IPS-20b (cell line): ENCODE results near the gene BMPR2.
A peak's percentile ranks its signal among the peaks of the same experiment; 100 is the strongest.
"Not testable (repeated sequence)": the region's sequence is repeated elsewhere in the genome, so short reads cannot be mapped to it uniquely, and the experiment has no call there.

Source experiments
- H3K27ac ChIP-seq: one replicate; pipeline ENCODE4 v1.5.1; 2013; ENCODE audit warnings: low read length
- H3K27me3 ChIP-seq: 2 replicates; pipeline ENCODE4 v1.6.1; 2013; ENCODE audit warnings: mild to moderate bottlenecking, low read length, inconsistent platforms; ENCODE audit not compliant: insufficient read depth
- H3K36me3 ChIP-seq: 2 replicates; pipeline ENCODE4 v1.6.1; 2013; ENCODE audit warnings: low read depth, mild to moderate bottlenecking, inconsistent platforms, low read length, moderate library complexity; ENCODE audit not compliant: insufficient read depth
- H3K4me1 ChIP-seq: 2 replicates; pipeline ENCODE4 v1.6.1; 2013; ENCODE audit warnings: mild to moderate bottlenecking, control low read depth, inconsistent platforms, low read length, moderate library complexity; ENCODE audit not compliant: insufficient read depth
- H3K4me3 ChIP-seq: 2 replicates; pipeline ENCODE4 v1.5.1; 2013; ENCODE audit warnings: mild to moderate bottlenecking, low read length, inconsistent platforms
- H3K9ac ChIP-seq: 2 replicates; pipeline ENCODE4 v1.6.1; 2013; ENCODE audit warnings: low read depth, mild to moderate bottlenecking, inconsistent platforms, low read length, moderate library complexity
- H3K9me3 ChIP-seq: 2 replicates; pipeline ENCODE4 v1.6.1; 2013; ENCODE audit warnings: mild to moderate bottlenecking, low read depth, low read length, inconsistent platforms; ENCODE audit not compliant: insufficient read depth

The BMPR2 gene

DNA sequence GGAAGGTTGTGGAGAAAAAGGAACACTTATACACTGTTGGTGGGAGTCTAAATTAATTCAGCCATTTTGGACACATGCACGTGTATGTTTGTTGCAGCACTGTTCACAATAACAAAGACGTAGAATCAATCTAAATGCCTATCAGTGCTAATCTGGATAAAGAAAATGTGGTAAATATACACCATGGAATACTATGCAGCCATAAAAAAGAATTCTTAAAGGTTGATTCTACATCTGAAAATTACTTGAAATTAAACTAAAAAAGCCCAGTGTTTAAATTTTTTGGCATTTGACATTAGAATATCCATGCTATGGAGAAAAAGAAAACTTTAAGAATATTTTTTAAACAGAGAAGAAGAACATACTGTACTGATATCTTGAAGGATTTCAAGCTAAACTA lies 84.0 kb downstream of the BMPR2 start:
- H3K9ac ChIP-seq: no peak overlapping the region
- H3K27me3 ChIP-seq: no peaks in the 10 kb centered on the region
- H3K4me1 ChIP-seq: no peaks in the 10 kb centered on the region; the same call in 1 of the 2 replicates
- H3K9me3 ChIP-seq: no peaks in the 10 kb centered on the region
- no peak overlapping the region for H3K4me3 ChIP-seq
- H3K36me3 ChIP-seq: peaks cover 3% of the 10 kb centered on the region; the same call in 1 of the 2 replicates
- H3K27ac ChIP-seq: no peak overlapping the region

GRCh38 chr2:202479090-202479489 lies 103.0 kb downstream of the BMPR2 start:
- Histone ChIP-seq H3K9me3 (no peaks in the 10 kb centered on the region), H3K4me3 (no peak overlapping the region), H3K9ac (no peak overlapping the region), H3K4me1 (no peaks in the 10 kb centered on the region), H3K36me3 (no peaks in the 10 kb centered on the region; the same call in 1 of the 2 replicates), H3K27me3 (no peaks in the 10 kb centered on the region), H3K27ac (no peak overlapping the region)

GRCh38 chr2:202479610-202480009 lies 103.5 kb downstream of the BMPR2 start:
- Histone ChIP-seq H3K27me3 (no peaks in the 10 kb centered on the region), H3K4me1 (no peaks in the 10 kb centered on the region), H3K27ac (no peak overlapping the region), H3K4me3 (no peak overlapping the region), H3K9me3 (no peaks in the 10 kb centered on the region), H3K36me3 (no peaks in the 10 kb centered on the region; the same call in 1 of the 2 replicates), H3K9ac (no peak overlapping the region)

GRCh38 chr2:202486351-202486750 lies 110.2 kb downstream of the BMPR2 start:
- no peak overlapping the region for H3K4me3 ChIP-seq
- H3K27ac ChIP-seq: no peak overlapping the region
- no peaks in the 10 kb centered on the region for H3K36me3 ChIP-seq
- no peak overlapping the region for H3K9ac ChIP-seq
- no peaks in the 10 kb centered on the region for H3K4me1 ChIP-seq
- H3K27me3 ChIP-seq: no peaks in the 10 kb centered on the region
- no peaks in the 10 kb centered on the region for H3K9me3 ChIP-seq

DNA sequence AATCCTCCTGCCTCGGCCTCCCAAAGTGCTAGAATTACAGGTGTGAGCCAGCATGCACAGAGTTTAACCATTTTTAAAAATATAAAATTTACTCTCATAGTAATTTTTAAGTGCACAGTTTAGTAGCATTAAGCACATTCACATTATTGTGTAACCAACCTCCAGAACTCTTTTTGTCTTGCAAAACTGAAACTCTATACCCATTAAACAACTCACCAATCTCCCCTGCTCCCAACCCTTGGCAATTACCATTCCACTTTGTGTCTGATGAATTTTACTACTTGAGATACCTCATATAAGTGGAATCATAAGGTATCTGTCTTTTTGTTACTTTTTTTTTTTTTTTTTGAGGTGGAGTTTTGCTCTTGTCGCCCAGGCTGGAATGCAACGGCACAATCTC lies 112.5 kb downstream of the BMPR2 start:
- Histone ChIP-seq H3K27ac (no peak overlapping the region), H3K4me1 (no peaks in the 10 kb centered on the region; the same call in 1 of the 2 replicates), H3K9me3 (no peaks in the 10 kb centered on the region), H3K27me3 (no peaks in the 10 kb centered on the region), H3K9ac (no peak overlapping the region), H3K4me3 (no peak overlapping the region), H3K36me3 (no peaks in the 10 kb centered on the region)

- Histone ChIP-seq H3K4me1 (peaks cover 8% of the 10 kb centered on the region; the same call in 1 of the 2 replicates), H3K4me3 (no peak overlapping the region), H3K9ac (no peak overlapping the region), H3K9me3 (no peaks in the 10 kb centered on the region), H3K27ac (no peak overlapping the region), H3K27me3 (no peaks in the 10 kb centered on the region), H3K36me3 (no peaks in the 10 kb centered on the region)
Measured at GRCh38 chr2:202490479-202490878, 114.4 kb downstream of the BMPR2 start.

DNA sequence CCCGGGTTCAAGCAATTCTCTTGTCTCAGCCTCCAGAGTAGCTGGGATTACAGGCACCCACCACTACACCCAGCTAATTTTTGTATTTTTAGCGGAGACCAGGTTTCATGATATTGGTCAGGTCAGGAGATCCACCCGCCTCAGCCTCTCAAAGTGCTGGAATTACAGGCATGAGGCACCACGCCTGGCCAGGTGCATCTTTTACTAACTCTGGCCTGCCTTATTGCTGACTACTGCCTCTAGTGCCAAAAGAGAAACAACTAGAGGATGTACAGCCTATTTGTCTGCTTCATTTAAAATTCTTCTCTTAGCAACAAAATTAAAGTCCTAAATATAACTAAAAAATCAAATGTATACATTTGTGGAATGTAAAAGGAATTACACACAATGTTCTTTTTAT lies 115.4 kb downstream of the BMPR2 start:
- Histone ChIP-seq H3K27ac (no peak overlapping the region), H3K36me3 (no peaks in the 10 kb centered on the region), H3K9me3 (no peaks in the 10 kb centered on the region), H3K4me1 (peaks cover 8% of the 10 kb centered on the region; the same call in 1 of the 2 replicates), H3K9ac (no peak overlapping the region), H3K4me3 (no peak overlapping the region), H3K27me3 (peaks cover 5% of the 10 kb centered on the region; the same call in 1 of the 2 replicates)

DNA sequence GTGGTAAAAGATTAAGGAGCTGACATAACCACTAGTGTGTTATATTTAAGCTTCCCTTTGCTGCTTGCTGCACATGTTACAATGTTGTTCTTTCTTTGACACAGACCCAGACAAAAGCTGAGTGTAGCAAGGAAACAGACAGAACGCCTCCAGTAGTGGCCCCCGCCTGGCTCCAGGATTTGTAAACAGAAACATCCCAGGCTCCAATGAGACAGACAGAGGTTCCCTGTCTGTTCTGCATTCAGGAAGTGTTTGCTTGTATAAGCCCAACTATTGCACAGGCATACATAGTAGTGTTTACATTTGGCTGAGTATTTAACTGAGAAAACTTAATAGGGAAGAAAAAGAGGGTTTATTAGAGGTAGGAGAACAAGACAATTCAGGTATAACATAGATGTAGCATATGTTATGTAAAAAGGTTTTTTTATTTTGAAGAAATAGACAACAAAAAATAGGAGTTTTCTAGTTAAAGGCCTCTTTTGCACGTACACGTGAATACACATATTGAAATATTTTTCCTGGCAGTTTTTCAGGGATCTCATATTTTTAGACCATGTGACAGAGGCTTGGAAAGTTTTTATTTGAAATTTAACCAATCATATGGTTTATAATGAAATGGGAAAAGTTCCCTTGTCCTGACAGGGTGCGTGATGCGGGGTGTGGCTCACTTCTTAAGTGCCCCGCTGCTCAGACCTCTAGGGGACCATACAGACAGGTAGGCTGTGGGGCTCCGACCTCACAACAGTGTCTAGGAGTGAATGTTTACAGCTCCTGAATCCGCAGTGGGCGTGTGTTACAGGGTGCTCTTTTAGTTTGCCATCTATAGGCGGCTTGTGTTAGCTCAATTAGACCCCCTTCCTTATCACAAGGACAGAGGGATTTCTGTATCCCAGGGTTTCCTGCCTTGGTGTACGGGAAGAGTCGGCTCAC lies 118.4 kb downstream of the BMPR2 start:
- no peak overlapping the region for H3K27ac ChIP-seq
- no peak overlapping the region for H3K4me3 ChIP-seq
- no peak overlapping the region for H3K9ac ChIP-seq

DNA sequence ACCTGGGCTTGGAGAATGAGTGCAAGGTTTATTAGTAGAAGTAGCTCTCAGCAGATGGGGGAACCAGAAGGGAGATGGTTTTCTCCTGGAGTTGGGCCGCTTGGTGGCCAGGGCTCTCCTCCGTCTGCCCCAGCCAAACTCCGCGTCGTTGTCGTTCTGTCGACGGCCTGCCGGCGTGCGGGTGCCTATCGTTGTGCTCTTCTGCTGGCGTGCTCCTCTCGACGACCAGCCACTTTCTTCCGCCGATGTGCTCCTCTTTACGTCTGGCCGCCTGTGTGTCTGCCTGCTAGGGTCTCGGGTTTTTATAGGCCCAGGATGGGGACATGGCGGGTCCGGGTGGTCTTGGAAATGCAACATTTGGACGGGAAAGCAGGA lies 119.1 kb downstream of the BMPR2 start:
- Histone ChIP-seq H3K4me3 (no peak overlapping the region), H3K9ac (no peak overlapping the region), H3K9me3 (no peaks in the 10 kb centered on the region), H3K36me3 (no peaks in the 10 kb centered on the region), H3K27ac (no peak overlapping the region), H3K27me3 (peaks cover 5% of the 10 kb centered on the region; the same call in 1 of the 2 replicates), H3K4me1 (peaks cover 8% of the 10 kb centered on the region; the same call in 1 of the 2 replicates)

More for the DNA sequence above, 118.4 kb downstream of the BMPR2 start:
- H3K4me1 ChIP-seq: peaks cover 8% of the 10 kb centered on the region; the same call in 1 of the 2 replicates
- H3K9me3 ChIP-seq: no peaks in the 10 kb centered on the region
- H3K36me3 ChIP-seq: no peaks in the 10 kb centered on the region
- H3K27me3 ChIP-seq: peaks cover 5% of the 10 kb centered on the region; the same call in 1 of the 2 replicates

DNA sequence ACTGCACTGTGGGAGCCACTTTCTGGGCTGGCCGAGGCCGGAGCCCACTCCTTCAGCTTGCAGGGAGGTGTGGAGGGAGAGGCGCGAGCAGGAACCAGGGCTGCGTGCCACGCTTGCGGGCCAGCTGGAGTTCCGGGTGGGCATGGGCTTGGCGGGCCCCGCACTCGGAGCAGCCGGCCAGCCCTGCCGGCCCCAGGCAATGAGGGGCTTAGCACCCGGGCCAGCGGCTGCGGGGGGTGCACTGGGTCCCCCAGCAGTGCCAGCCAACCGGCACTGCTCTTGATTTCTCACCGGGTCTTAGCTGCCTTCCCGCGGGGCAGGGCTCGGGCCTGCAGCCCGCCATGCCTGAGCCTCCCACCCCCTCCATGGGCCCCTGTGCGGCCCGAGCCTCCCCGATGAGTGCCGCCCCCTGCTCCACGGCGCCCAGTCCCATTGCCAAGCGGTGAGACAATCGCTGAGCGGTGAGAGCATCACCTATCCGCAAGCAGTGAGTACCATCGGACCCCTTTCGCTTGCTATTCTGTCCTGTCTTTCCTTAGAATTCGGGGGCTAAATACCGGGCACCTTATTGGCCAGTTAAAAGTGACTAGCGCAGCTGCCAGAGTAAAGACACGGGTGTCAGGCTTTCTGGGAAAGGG lies 120.8 kb downstream of the BMPR2 start:
- H3K27ac ChIP-seq, H3K27me3 ChIP-seq, H3K9me3 ChIP-seq, H3K9ac ChIP-seq, H3K4me1 ChIP-seq, H3K36me3 ChIP-seq: not testable (repeated sequence)
- H3K4me3 ChIP-seq: peak overlapping the region; percentile 71

- not testable (repeated sequence) for H3K36me3 ChIP-seq, H3K9ac ChIP-seq, H3K27me3 ChIP-seq, H3K9me3 ChIP-seq, H3K4me1 ChIP-seq, H3K27ac ChIP-seq
- peak overlapping the region; percentile 71 for H3K4me3 ChIP-seq
Measured at GRCh38 chr2:202497473-202497866, 121.3 kb downstream of the BMPR2 start.

- H3K4me3 ChIP-seq, H3K9ac ChIP-seq, H3K27me3 ChIP-seq, H3K36me3 ChIP-seq, H3K9me3 ChIP-seq, H3K4me1 ChIP-seq, H3K27ac ChIP-seq: not testable (repeated sequence)
Measured at GRCh38 chr2:202499841-202500240, 123.7 kb downstream of the BMPR2 start.
